GM12865 (cell line): Measurements from ENCODE around the gene DRD1.

Source experiments
- DNase-seq: peaks from one replicate; pipeline ENCODE4 v3.0.0; 2010; ENCODE audit warnings: low read depth
- H3K4me3 ChIP-seq: 2 replicates; pipeline ENCODE4 v1.5.1; 2011; ENCODE audit warnings: mild to moderate bottlenecking, low read depth, low read length, control low read depth
- TF ChIP-seq, protein P1 (sequence below): IDR thresholded peaks from 2 replicates; pipeline ENCODE4 v1.5.1; 2011; ENCODE audit warnings: low read length, control low read depth, low read depth, inconsistent platforms; ENCODE audit not compliant: insufficient read depth; ENCODE audit errors: missing control alignments

The DRD1 gene

DNA sequence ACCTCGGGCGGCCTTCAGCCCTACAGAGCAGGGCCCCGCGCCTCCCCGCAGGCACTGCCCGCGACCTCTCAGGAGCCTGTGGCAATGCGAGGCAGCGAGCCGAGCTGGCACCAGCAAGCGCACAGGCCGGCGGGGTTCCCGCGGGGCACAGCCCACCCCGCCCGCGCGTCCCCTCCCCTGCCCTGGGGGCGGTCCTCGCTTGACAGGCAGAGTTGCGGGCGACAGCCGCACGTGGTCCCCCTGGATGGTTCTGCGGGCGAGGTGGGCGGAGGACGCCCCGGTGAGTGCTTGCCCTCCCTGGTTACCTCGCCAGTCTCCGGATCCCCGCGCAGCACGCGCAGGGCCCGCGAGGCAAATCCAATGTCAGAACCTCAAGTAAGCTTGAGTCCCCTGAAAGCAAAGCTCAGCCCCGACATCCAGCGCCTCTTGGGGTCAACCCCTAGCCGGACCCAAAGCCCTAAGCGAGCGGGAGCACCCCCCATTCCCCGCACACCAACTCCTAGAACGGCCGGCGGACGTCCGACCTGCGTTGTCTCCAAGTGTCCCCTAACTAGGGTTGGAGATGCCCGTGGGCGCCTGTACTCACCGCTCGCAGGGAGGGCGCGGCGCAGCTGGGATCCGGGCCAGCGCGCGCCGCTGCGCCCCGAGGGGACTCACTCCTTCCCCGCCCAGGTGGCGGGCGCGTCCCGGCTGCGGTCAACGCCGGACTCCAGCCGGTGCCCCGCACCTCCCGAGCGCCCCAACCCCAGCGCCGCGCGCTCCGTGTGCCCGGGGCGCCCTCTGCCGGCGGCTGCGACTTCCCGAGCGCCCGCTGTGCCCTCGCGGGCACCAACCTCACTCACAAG, at the start of gene DRD1:
Gene DRD1 (minus strand): TSS at position 123 of the 845 bp plus-strand sequence. CDS start 1,083 bp downstream, outside the sequence.
- no peak within 1 kb of the TSS for H3K4me3 ChIP-seq
- TF ChIP-seq, protein P1, sequence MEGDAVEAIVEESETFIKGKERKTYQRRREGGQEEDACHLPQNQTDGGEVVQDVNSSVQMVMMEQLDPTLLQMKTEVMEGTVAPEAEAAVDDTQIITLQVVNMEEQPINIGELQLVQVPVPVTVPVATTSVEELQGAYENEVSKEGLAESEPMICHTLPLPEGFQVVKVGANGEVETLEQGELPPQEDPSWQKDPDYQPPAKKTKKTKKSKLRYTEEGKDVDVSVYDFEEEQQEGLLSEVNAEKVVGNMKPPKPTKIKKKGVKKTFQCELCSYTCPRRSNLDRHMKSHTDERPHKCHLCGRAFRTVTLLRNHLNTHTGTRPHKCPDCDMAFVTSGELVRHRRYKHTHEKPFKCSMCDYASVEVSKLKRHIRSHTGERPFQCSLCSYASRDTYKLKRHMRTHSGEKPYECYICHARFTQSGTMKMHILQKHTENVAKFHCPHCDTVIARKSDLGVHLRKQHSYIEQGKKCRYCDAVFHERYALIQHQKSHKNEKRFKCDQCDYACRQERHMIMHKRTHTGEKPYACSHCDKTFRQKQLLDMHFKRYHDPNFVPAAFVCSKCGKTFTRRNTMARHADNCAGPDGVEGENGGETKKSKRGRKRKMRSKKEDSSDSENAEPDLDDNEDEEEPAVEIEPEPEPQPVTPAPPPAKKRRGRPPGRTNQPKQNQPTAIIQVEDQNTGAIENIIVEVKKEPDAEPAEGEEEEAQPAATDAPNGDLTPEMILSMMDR: peak; percentile 70
- peak; percentile 29 for DNase-seq

DNA sequence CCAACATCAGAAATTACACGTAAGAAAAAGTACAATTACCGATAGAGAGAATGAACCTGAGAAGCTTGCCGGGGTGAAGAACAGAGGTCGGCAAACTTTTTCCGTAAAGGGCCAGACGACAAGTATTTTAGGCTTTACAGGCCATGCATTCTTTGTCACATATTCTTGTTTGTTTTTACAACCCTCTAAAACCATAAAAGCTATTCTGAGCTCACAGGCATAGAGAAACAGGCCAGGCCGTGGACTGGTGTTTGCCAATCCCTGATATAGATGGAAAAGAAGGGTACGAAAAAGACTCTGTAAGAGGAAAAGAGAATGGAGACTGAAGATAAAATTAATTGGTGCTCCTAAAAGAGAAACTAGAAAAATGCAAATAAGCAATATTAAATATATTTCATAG, 49.7 kb upstream of the DRD1 start:
- TF ChIP-seq, protein P1: no peak
- H3K4me3 ChIP-seq: no peak overlapping the region
- no peak for DNase-seq

DNA sequence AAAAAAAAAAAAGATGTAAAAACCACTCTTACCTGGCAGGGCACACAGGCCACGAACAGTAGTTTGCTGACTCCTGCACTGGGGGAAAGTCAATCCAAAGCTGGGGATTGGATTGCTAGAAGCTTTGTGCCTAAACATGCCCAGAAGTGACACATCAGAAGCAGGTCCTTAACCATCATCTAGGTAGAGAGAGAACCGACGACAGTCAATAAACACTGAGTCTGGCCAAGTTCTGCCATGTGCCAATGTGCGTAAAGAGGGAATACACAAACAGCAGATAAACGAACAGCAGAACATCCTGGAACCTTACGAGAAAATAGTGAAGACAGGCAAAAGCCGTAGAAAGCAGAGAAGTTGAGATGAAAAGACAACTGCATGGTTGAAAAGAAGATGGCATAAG, 49.3 kb upstream of the DRD1 start:
- no peak overlapping the region for H3K4me3 ChIP-seq
- TF ChIP-seq, protein P1: no peak
- no peak for DNase-seq

- no peak overlapping the region for H3K4me3 ChIP-seq
- TF ChIP-seq, protein P1: no peak
- no peak for DNase-seq
Observed at GRCh38 chr5:175491223-175491622, 47.2 kb upstream of the DRD1 start.

- H3K4me3 ChIP-seq: no peak overlapping the region
- DNase-seq: no peak
- TF ChIP-seq, protein P1: no peak
Observed at GRCh38 chr5:175489693-175490443, 45.9 kb upstream of the DRD1 start.

- DNase-seq: no peak
- TF ChIP-seq, protein P1: no peak
- no peak overlapping the region for H3K4me3 ChIP-seq
Observed at GRCh38 chr5:175487514-175488222, 43.7 kb upstream of the DRD1 start.
